D721Med (cell line): Measurements from ENCODE around the gene SPATA1.

Experiments used
- DNase-seq: peaks from one replicate; pipeline ENCODE4 v3.0.0; 2011; ENCODE audit warnings: low spot score; ENCODE audit not compliant: insufficient read length
- FAIRE-seq: peaks from 2 replicates; lab custom pipeline; 2011; peaks lifted over from hg19 to GRCh38; lab: Jason Lieb, UNC
- TF ChIP-seq, protein P1 (sequence below): IDR thresholded peaks from 2 replicates; pipeline ENCODE4 v1.5.1; 2012; ENCODE audit warnings: mild to moderate bottlenecking, control low read depth; ENCODE audit not compliant: insufficient read depth; ENCODE audit errors: missing control alignments

SPATA1 gene

DNA sequence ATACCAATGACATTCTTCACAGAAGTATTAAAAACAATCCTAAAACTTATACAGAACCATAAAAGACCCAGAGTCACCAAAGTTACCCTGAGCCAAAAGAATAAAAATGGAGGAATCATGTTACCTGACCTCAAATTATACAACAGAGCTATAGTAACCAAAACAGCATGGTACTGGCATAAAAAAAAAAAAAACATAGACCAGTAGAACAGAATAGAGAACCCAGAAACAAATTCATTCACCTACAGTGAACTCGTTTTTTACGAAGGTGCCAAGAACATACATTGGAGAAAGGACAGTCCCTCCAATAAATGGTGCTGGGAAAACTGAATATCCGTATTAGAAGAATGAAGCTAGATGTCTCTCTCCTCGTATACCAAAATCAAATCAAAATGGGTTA lies 2.8 kb downstream of the SPATA1 start:
- TF ChIP-seq, protein P1, sequence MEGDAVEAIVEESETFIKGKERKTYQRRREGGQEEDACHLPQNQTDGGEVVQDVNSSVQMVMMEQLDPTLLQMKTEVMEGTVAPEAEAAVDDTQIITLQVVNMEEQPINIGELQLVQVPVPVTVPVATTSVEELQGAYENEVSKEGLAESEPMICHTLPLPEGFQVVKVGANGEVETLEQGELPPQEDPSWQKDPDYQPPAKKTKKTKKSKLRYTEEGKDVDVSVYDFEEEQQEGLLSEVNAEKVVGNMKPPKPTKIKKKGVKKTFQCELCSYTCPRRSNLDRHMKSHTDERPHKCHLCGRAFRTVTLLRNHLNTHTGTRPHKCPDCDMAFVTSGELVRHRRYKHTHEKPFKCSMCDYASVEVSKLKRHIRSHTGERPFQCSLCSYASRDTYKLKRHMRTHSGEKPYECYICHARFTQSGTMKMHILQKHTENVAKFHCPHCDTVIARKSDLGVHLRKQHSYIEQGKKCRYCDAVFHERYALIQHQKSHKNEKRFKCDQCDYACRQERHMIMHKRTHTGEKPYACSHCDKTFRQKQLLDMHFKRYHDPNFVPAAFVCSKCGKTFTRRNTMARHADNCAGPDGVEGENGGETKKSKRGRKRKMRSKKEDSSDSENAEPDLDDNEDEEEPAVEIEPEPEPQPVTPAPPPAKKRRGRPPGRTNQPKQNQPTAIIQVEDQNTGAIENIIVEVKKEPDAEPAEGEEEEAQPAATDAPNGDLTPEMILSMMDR, result no peak
- no peak for FAIRE-seq

DNA sequence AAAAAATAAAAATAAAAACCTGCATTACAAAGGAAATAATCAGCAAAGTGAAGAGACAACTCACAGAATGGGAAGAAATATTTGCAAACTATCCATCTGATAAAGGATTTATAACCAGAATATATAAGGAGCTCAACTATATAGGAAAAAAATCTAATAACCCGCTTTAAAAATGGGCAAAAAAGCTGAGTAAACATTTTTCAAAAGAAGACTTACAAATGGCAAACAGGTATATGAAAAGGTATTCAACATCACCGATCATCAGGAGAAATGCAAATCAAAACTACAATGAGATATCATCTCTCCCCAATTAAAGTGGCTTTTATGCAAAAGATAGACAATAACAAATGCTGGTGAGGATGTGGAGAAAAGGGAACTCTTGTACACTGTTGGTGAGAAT lies 4.0 kb downstream of the SPATA1 start:
- no peak for DNase-seq
- TF ChIP-seq, protein P1, result no peak
- no peak for FAIRE-seq

More for the DNA sequence above, 2.8 kb downstream of the SPATA1 start:
- DNase-seq, result no peak

DNA sequence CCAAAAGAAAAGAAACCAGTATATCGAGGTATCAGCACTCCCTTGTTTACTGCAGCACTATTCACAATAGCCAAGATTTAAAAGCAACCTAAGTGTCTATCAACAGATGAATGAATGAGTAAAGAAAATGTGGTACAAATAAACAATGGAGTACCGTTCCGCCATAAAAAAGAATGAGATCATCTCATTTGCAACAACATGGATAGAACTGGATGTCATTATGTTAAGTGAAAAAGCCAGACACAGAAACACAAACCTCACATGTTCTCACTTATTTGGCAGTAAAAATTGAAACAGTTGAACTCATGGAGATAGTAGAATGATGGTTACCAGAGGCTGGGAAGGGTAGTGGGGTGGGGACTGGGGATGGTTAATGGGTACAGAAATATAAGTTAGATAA lies 4.5 kb downstream of the SPATA1 start:
- TF ChIP-seq, protein P1, result no peak
- DNase-seq (no peak), FAIRE-seq (no peak)

DNA sequence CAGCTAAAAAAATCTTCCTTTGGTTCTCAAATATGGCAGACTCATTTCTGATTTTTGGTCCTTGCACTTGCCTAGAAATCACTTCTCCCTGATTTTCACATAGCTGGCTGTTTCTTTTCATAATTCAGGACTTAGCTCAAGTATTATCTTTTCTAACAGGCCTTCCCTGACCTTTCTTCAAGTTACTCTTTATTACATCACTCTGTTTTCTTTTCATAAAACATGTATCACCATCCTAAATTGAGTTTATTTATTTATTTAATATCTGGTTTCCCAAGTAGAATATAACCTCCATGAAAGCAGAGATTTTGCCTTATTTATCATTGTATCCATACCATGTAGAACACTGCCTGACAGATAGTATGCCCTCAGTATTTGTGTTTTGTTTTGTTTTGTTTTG lies 18.4 kb downstream of the SPATA1 start:
- FAIRE-seq (no peak), DNase-seq (no peak)
- TF ChIP-seq, protein P1, result no peak

DNA sequence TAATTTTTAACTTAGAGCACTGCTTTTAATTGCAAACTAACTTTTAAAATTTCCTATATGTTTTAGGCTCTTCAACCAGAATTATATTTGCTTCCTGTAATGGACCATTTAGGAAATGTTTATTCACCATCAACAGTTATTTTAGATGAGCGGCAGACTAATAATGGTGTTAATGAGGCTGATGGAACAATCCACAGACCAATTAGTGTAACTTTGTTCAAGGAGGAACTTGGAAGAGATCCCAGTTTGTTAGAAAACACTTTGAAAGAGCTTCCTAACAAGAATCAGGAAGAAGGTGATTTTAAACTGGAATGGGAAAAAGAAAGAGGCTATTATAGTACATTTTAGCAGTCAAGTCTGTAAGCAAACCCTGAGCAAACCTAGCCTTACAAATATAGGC lies 19.6 kb downstream of the SPATA1 start:
- FAIRE-seq, result no peak
- TF ChIP-seq, protein P1, result no peak
- DNase-seq, result no peak

DNA sequence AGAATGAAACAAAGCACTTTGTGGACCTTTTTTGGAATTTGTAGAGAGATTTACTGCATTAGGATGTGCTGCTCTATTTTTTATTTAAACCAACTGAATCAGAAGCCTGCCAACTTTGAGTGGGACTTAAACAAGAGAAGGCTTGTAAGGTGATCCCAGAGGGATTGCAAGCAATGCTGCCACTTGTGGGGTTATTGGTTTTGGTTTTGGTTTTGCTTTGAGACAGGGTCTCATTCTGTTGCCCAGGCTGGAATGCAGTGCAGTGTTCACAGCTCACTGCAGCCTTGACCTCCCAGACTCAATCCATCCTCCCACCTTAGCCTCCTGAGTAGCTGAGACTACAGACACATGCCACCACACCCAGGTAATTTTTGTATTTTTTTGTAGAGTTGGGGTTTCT lies 32.4 kb downstream of the SPATA1 start:
- DNase-seq (no peak), FAIRE-seq (no peak)
- TF ChIP-seq, protein P1, result no peak

DNA sequence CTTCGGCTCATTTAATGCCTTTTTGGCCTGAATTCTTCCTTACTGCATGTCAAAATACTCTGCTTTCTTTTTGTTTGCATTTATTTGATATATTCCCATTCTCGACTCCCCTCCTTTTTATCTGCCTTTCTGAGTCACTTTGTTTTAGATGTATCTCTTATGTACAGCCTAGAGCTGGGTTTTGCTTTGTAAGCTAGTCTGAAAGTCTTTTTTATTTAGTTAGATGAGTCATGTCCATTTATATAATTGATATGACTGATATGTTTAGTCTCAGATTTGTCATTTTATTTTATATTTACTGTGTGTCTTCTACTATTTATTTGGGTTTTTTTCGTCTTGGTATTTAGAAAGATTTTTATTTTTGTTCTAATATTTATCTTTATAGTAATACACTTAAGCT lies 33.8 kb downstream of the SPATA1 start:
- no peak for DNase-seq
- TF ChIP-seq, protein P1, result no peak
- no peak for FAIRE-seq
